Measurements from ENCODE around the gene COL18A1.
"Not testable (repeated sequence)": the region's sequence is repeated elsewhere in the genome, so short reads cannot be mapped to it uniquely, and the experiment has no call there.

COL18A1 gene

GRCh38 chr21:45427331-45428271 lies 22.6 kb downstream of the COL18A1 start:
- no peak for DNase-seq (ENCODE audit: low read depth)

GRCh38 chr21:45428534-45428933 lies 23.6 kb downstream of the COL18A1 start:
- DNase-seq (ENCODE audit: low read depth): no peak

- DNase-seq (ENCODE audit: low read depth): no peak
Observed at GRCh38 chr21:45429221-45430175, 24.5 kb downstream of the COL18A1 start.

GRCh38 chr21:45430521-45431501 lies 25.8 kb downstream of the COL18A1 start:
- no peak for DNase-seq (ENCODE audit: low read depth)

GRCh38 chr21:45431781-45432572 lies 27.0 kb downstream of the COL18A1 start:
- no peak for DNase-seq (ENCODE audit: low read depth)

- DNase-seq (ENCODE audit: low read depth): no peak
Observed at GRCh38 chr21:45432575-45433255, 27.8 kb downstream of the COL18A1 start.

GRCh38 chr21:45433301-45433700 lies 28.3 kb downstream of the COL18A1 start:
- DNase-seq (ENCODE audit: low read depth): no peak

GRCh38 chr21:45433911-45434644 lies 29.1 kb downstream of the COL18A1 start:
- DNase-seq (ENCODE audit: low read depth): no peak

- DNase-seq (ENCODE audit: low read depth): no peak
Observed at GRCh38 chr21:45434645-45435217, 29.8 kb downstream of the COL18A1 start.

GRCh38 chr21:45435405-45435981 lies 30.5 kb downstream of the COL18A1 start:
- DNase-seq (ENCODE audit: low read depth): no peak

GRCh38 chr21:45436351-45437065 lies 31.5 kb downstream of the COL18A1 start:
- DNase-seq (ENCODE audit: low read depth): no peak

- not testable (repeated sequence) for DNase-seq (ENCODE audit: low read depth)
Observed at GRCh38 chr21:45437844-45438243, 32.9 kb downstream of the COL18A1 start.

GRCh38 chr21:45438391-45439145 lies 33.6 kb downstream of the COL18A1 start:
- DNase-seq (ENCODE audit: low read depth): no peak

GRCh38 chr21:45439161-45439872 lies 34.4 kb downstream of the COL18A1 start:
- DNase-seq (ENCODE audit: low read depth): peak; percentile 76

- no peak for DNase-seq (ENCODE audit: low read depth)
Observed at GRCh38 chr21:45439901-45440461, 35.0 kb downstream of the COL18A1 start.

- DNase-seq (ENCODE audit: low read depth): no peak
Observed at GRCh38 chr21:45440736-45441350, 35.9 kb downstream of the COL18A1 start.
